ENCODE measurements around the gene PPP1R10. TPM values are rescaled to one million over a fixed set of nuclear protein-coding genes. Genes with fewer than 3 reads are reported as not detected.

The PPP1R10 gene
- 10 to 100 TPM; 47.3 to 49.2 TPM for total RNA-seq

DNA sequence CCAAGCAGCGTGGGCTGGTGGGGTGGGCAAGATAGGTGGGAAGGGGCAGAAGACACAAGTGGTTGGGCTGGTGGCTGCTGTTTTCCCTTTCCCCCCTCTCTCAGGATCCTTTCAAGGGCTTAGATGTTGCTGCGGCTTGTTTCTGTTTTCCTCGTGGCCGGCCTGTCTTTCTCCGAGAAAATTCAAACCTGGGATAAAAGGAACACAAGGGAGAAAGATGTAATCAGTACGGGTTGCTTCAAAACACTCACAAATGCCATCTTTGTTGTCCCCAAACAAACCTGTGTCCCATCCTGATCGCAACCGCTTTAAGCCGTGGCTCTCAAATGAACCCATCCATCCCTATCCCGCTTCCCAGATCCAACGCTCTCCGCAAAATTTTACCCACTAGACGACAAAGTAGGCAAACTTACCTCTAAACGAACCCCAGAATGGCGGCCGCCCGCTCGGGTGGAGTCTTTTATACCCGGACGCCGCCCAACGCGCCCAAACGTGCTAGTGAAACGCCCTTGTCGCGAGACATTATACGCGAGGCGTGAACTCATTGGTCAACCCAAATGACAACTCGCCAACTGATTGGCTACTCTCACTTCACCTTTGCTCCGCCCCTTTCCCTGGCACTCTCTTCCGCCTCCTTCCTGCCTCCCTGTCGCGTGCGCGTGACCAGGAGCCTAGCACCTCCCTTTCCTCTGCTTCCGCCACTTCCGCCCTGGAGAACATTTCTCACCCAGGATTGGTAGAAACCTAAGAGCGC lies at the start of gene PPP1R10:
Gene PPP1R10 (minus strand): TSS at position 433 of the 754 bp plus-strand sequence. CDS start 7,299 bp downstream, outside the sequence.

DNA sequence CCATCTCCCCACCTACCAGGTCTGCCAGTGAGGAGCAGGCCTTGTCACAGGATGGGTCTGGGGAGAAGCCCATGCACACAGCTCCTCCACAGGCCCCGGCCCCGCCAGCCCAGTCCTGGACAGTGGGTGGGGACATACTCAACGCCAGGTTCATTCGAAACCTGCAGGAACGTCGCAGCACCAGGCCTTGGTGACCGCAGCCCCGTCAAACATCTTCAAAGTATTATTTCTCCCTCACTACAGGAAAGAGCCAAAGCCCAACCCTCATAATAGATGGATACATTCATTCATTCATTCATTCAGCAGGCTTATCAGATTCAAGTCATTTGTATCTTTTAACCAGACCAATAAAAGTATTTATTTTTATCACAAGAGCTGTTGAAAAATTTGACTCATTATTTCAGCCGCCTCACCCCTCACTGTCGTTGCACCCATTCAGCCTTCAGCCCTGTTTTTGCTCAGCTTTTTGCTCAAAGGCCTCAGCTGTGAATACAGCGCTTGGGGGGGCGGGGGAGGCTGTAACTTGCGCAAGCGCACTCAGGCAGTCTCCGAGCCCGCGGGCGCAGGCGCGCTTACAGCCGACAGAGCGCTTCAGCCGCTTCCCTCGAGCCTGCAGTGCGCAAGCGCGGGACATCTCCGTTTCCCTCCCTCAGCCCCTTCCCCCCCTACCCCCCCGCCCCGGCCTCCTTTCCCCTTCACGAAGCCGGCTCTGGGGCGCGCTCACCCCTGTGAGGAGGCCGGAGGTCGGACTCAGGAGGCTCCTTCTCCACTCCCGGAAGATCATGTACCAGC lies 29.6 kb upstream of the PPP1R10 start, which contains the start of gene C6orf136:
Gene C6orf136 (plus strand): TSS at position 684 of the 792 bp plus-strand sequence. CDS start 99 bp downstream, at position 783.

DNA sequence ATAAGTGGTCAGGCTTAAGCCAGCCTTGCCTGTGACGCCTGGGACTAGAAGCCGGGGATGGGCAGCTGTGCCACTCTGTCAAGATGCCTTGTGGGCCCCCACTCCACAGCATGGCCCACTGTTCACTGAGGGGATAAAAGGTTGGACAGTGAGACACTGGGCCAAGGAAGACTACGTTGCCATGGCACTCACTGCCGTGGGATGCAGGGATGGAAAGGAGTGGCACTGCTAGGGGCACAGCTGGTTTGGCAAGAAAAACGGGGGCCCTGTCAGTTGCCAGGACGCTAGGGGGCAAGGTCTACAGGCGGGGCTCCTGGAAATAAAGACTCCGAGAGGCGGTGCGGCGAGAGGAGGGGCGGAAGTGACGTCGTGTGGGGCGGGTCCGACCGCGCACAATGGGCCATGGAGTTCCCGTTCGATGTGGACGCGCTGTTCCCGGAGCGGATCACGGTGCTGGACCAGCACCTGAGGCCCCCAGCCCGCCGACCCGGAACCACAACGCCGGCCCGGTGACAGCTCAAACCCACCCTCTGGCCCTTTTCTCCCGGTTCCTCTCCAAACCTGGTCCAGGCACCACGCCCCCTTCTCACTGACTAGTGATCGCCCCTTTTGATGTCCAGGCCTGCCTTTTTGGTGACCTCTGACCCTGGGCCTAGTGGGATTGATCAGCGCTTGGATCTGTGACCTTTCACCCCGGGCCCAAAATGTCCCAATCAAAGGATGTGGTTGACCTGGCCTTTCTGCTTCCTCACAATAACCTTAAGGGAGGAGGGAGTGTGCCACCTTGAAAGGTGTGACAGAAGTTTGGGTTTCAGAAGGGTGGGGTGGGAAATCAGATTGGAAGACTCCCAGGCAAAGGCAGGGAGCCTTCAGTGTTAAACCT lies 9.7 kb upstream of the PPP1R10 start, which contains the start of gene ATAT1:
Gene ATAT1 (plus strand): TSS at position 391 of the 883 bp plus-strand sequence.

DNA sequence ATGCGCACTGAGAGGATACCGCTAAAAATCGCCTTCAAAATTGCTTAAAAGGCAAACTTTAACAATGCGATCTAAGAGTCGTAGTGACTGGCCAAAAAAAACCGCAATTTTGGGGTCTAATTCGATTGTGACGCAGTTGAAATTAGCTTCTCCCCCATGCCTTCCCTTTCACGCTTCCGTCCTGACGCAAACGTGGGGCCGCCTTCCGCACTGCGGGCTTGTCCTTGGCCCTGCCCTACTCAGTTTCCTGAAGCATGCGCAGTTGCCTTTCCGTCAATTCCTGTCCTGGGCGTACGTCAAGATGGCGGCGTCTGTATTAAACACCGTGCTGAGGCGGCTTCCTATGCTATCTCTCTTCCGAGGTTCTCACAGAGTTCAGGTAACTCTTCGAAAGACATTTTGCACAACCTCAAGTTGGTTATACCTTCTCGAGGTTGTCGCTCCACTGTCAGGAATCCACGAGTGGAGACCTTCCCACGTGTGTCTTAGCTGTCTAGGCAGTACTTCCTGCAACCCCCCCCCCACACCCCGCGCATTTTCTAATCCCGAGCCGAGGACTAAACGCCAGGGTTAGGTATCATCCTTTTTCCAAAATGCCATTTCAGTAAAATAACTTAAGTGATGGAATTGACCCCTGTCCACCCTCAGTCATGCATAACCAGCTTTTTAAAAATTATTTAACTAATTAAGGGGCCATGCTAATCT lies 674 bp upstream of the PPP1R10 start, which contains the start of gene MRPS18B:
Gene MRPS18B (plus strand): TSS at position 276 of the 705 bp plus-strand sequence. CDS start 26 bp downstream, at position 302.

DNA sequence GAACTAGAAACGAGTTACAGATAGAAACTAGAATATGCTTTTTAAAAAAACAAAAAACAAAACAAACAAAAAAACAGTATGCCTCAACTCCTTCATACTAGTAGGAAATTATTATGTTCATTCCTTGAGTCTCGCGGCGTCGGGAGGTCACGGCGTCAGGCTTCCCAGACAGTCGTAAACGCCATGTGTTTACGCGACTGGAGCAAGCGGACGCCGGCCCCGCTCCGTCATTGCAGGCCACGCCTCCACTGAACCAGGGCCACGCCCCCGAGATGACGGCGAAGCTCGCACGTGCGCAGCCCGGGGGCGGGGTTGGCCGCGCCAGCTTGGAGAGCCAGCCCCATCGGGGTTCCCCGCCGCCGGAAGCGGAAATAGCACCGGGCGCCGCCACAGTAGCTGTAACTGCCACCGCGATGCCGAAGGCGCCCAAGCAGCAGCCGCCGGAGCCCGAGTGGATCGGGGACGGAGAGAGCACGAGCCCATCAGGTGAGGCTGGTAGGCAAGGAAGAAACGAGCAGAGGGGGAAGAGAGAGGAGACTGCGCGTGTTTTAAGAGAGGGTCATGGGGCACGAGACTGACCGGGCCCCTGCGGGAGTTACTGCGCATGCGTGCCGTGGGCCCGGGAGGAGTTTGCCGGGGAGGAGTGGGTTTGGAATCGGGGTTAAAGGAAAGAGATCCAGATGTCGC lies 45.8 kb downstream of the PPP1R10 start, which contains the start of gene ABCF1:
Gene ABCF1 (plus strand): TSS at position 368 of the 687 bp plus-strand sequence. CDS start 46 bp downstream, at position 414.

DNA sequence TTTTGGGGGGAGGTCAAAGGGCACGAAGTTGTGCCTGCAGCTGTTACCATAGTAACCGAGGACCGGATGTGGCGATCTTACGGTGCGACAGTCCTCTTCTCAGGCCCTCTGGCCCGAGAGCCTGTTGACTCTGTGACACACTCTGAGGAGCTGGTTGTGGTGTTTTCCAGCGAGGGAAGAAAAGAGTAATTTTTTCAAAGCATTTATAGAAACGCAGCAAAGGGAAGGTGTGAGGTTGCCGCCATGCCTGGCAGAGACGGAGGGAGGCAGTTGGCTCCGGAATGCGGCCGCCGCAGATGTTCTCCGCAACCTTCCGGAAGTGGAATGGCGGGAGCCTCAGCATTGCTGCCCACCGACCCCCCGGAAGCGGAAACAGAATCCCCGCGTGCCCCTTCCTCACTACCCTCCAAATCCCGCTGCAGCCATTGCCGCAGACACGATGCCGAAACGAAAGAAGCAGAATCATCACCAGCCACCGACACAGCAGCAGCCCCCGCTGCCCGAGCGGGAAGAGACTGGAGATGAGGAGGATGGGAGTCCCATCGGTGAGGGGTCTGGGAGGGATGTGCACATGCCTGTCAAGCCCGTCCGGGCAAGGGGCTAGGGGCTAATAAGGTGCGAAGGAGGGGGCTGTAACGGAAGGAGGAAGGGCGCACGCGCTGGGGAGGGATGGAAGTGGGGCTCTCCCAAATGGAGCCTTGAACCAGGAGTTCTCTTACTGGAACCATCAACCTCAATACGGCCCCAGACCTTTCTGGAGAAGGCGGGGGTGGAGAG lies 59.9 kb downstream of the PPP1R10 start, which contains the start of gene PRR3:
Gene PRR3 (plus strand): TSS at position 390 of the 777 bp plus-strand sequence. CDS start 50 bp downstream, at position 440.

DNA sequence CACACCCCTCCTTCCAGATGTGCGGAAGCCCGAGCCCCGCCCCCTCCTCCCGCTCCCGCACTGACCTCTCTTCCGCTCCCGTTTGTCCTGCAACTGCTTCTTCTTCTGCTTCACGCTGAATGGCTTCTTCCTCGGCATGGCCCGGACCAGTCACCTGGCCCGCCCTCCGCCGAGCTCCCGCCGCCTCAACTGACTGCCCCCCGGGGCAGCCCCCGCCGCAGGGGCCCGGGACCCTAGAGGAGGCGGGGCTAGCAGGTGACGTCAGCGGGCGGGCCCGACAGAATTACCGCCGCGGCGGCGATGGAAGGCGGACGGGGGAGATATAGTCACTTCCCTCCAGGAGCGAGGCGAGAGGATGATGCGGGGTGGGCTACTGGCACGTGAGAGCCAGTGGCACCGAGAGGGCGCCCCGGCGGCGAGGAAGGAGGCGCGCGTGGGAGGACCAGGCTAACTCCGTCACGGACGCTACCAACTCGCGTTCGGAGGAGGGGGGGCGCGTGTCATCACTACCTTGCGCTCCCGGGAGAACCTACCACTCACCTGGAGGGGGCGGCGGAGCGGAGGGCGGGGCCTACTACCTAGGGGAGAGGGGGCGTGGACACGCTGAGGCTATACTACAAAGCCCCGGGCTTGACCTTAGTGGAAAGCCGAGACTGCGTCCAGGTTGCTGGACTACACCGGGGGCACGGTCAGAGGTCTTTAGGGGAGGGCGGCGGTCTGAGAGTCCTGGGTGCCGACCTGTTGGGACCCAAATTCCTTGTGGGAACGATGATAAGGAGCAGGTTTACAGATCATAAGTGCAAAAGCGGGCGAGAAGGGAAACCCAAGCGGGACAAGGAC lies 60.8 kb downstream of the PPP1R10 start, which contains the start of gene GNL1:
Gene GNL1 (minus strand): TSS at position 424 of the 840 bp plus-strand sequence. CDS start 286 bp downstream, at position 138.

Small RNAs within 50 kb of the gene (small RNA-seq; reads per million reads assigned to genes)
- gene MIR877: 0.93 to 1.5 reads per million in 2 donors

Other genes starting within 250 kb of the PPP1R10 start
- gene HLA-E, start 127.7 kb downstream of the PPP1R10 start, total RNA-seq: 100 to 1,000 TPM; 532 to 662 TPM
- gene GNL1, start 60.8 kb downstream of the PPP1R10 start, total RNA-seq: 10 to 100 TPM; 40.3 to 41.0 TPM
- 10 to 100 TPM in 1 of 2 donors, 1 to 10 TPM in 1; 5.9 to 12.7 TPM for gene PRR3, start 59.9 kb downstream of the PPP1R10 start, total RNA-seq
- 10 to 100 TPM; 53.3 to 74.7 TPM for gene ABCF1, start 45.8 kb downstream of the PPP1R10 start, total RNA-seq
- 100 to 1,000 TPM in 1 of 2 donors, 10 to 100 TPM in 1; 88.4 to 117 TPM for gene MRPS18B, start 597 bp upstream of the PPP1R10 start, total RNA-seq
- gene ATAT1, start 9.6 kb upstream of the PPP1R10 start, total RNA-seq: 1 to 10 TPM; 4.1 to 6.7 TPM
- 1 to 10 TPM; 5.2 to 7.3 TPM for gene C6orf136, start 29.9 kb upstream of the PPP1R10 start, total RNA-seq
- 10 to 100 TPM; 31.7 to 43.6 TPM for gene DHX16, start 55.8 kb upstream of the PPP1R10 start, total RNA-seq
- gene PPP1R18, start 69.4 kb upstream of the PPP1R10 start, total RNA-seq: 10 to 100 TPM; 25.5 to 49.3 TPM
- 1 to 10 TPM; 4.5 to 10.0 TPM for gene NRM, start 73.7 kb upstream of the PPP1R10 start, total RNA-seq
- gene MDC1, start 100.0 kb upstream of the PPP1R10 start, total RNA-seq: 10 to 100 TPM in 1 of 2 donors, 1 to 10 TPM in 1; 6.9 to 11.7 TPM
- gene TUBB, start 103.1 kb upstream of the PPP1R10 start, total RNA-seq: 1,000 to 10,000 TPM in 1 of 2 donors, 100 to 1,000 TPM in 1; 471 to 1,023 TPM
- gene FLOT1, start 125.4 kb upstream of the PPP1R10 start, total RNA-seq: 100 to 1,000 TPM; 115 to 173 TPM
- gene IER3, start 127.3 kb upstream of the PPP1R10 start, total RNA-seq: 100 to 1,000 TPM; 106 to 125 TPM

Measured in melanocyte of skin (primary cell).